GM23338 (cell line): Measurements from ENCODE around the gene TOP2A.

Source experiments
- CREB1 ChIP-seq: fragments of 250-450 bp; sonication (Bioruptor Pico); IDR thresholded peaks from 2 replicates; pipeline ENCODE4 v1.5.0; 2020; ENCODE audit warnings: low read depth, mild to moderate bottlenecking, moderate library complexity
- EZH2 ChIP-seq: fragments of 200-600 bp; sonication (generic); IDR thresholded peaks from one replicate; pipeline ENCODE4 v1.8.0; 2017; ENCODE audit warnings: antibody characterized with exemption, mild to moderate bottlenecking, low read depth; ENCODE audit not compliant: unreplicated experiment
- EZH2phosphoT487 ChIP-seq: fragments of 200-600 bp; sonication (generic); IDR thresholded peaks from one replicate; pipeline ENCODE4 v1.8.1; 2018; ENCODE audit warnings: antibody characterized with exemption; ENCODE audit not compliant: unreplicated experiment
- JUNB ChIP-seq: IDR thresholded peaks from one replicate; pipeline ENCODE4 v1.6.1; 2016; ENCODE audit warnings: antibody characterized with exemption; ENCODE audit not compliant: unreplicated experiment
- NANOG ChIP-seq: IDR thresholded peaks from 2 replicates; pipeline ENCODE4 v1.6.1; 2016; ENCODE audit warnings: antibody characterized with exemption, borderline replicate concordance
- POLR2AphosphoS5 ChIP-seq: IDR thresholded peaks from 2 replicates; pipeline ENCODE4 v1.6.1; 2016; ENCODE audit warnings: antibody characterized with exemption, low read depth
- STAT1 ChIP-seq: IDR thresholded peaks from one replicate; pipeline ENCODE4 v1.6.1; 2016; ENCODE audit warnings: antibody characterized with exemption; ENCODE audit not compliant: unreplicated experiment
- ZNF114 ChIP-seq: fragments of 250-450 bp; sonication (Bioruptor Pico); IDR thresholded peaks from 2 replicates; pipeline ENCODE4 v1.5.0; 2020; ENCODE audit warnings: mild to moderate bottlenecking, moderate library complexity
- ZNF331 ChIP-seq: fragments of 250-450 bp; sonication (Bioruptor Pico); IDR thresholded peaks from 2 replicates; pipeline ENCODE4 v1.5.0; 2020; ENCODE audit warnings: low read depth, mild to moderate bottlenecking, moderate library complexity
- TF ChIP-seq, protein P1 (sequence below), 2 experiments: fragments of 200-600 bp in 1 of 2; sonication (generic) in 1 of 2; conservative IDR thresholded peaks; 2 replicates each; pipeline versions ENCODE4 v1.5.1 to v1.6.1; 2016 to 2017; ENCODE audit warnings: antibody characterized with exemption in 2 of 2, low read depth in 2 of 2, mild to moderate bottlenecking in 2 of 2, moderate library complexity in 1 of 2
- TF ChIP-seq, protein P2 (sequence below): IDR thresholded peaks from one replicate; pipeline ENCODE4 v1.6.1; 2018; ENCODE audit warnings: antibody characterized with exemption; ENCODE audit not compliant: unreplicated experiment
- TF ChIP-seq, protein P3 (sequence below): IDR thresholded peaks from 2 replicates; pipeline ENCODE4 v1.6.1; 2016; ENCODE audit warnings: antibody characterized with exemption

DNA sequence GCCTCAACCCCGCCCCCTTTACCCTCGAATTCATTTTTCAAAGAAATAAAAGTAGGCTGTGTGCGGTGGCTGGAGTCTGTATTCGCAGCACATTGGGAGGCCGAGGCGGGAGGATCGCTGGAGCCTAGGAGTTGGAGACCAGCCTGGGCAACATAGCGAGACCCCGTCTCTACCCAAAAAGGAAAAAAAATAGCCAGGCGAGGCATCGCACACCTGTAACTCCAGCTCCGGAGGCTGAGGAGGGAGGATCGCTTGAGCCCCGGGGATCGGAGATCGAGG, 671 bp upstream of the TOP2A start:
- TF ChIP-seq EZH2, result no peak
- TF ChIP-seq, protein P1, sequence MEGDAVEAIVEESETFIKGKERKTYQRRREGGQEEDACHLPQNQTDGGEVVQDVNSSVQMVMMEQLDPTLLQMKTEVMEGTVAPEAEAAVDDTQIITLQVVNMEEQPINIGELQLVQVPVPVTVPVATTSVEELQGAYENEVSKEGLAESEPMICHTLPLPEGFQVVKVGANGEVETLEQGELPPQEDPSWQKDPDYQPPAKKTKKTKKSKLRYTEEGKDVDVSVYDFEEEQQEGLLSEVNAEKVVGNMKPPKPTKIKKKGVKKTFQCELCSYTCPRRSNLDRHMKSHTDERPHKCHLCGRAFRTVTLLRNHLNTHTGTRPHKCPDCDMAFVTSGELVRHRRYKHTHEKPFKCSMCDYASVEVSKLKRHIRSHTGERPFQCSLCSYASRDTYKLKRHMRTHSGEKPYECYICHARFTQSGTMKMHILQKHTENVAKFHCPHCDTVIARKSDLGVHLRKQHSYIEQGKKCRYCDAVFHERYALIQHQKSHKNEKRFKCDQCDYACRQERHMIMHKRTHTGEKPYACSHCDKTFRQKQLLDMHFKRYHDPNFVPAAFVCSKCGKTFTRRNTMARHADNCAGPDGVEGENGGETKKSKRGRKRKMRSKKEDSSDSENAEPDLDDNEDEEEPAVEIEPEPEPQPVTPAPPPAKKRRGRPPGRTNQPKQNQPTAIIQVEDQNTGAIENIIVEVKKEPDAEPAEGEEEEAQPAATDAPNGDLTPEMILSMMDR (conservative IDR thresholded peaks at IDR 0.05; ENCODE audit: low read depth in 2 of 2), result no peak
- no peak for TF ChIP-seq EZH2phosphoT487
- no peak for TF ChIP-seq ZNF331
- no peak for TF ChIP-seq CREB1 (CRISPR knock-in tag)
- TF ChIP-seq, protein P2, sequence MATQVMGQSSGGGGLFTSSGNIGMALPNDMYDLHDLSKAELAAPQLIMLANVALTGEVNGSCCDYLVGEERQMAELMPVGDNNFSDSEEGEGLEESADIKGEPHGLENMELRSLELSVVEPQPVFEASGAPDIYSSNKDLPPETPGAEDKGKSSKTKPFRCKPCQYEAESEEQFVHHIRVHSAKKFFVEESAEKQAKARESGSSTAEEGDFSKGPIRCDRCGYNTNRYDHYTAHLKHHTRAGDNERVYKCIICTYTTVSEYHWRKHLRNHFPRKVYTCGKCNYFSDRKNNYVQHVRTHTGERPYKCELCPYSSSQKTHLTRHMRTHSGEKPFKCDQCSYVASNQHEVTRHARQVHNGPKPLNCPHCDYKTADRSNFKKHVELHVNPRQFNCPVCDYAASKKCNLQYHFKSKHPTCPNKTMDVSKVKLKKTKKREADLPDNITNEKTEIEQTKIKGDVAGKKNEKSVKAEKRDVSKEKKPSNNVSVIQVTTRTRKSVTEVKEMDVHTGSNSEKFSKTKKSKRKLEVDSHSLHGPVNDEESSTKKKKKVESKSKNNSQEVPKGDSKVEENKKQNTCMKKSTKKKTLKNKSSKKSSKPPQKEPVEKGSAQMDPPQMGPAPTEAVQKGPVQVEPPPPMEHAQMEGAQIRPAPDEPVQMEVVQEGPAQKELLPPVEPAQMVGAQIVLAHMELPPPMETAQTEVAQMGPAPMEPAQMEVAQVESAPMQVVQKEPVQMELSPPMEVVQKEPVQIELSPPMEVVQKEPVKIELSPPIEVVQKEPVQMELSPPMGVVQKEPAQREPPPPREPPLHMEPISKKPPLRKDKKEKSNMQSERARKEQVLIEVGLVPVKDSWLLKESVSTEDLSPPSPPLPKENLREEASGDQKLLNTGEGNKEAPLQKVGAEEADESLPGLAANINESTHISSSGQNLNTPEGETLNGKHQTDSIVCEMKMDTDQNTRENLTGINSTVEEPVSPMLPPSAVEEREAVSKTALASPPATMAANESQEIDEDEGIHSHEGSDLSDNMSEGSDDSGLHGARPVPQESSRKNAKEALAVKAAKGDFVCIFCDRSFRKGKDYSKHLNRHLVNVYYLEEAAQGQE, result no peak
- TF ChIP-seq POLR2AphosphoS5, result no peak
- TF ChIP-seq ZNF114, result no peak
- TF ChIP-seq JUNB, result no peak
- no peak for TF ChIP-seq STAT1
- TF ChIP-seq, protein P3, sequence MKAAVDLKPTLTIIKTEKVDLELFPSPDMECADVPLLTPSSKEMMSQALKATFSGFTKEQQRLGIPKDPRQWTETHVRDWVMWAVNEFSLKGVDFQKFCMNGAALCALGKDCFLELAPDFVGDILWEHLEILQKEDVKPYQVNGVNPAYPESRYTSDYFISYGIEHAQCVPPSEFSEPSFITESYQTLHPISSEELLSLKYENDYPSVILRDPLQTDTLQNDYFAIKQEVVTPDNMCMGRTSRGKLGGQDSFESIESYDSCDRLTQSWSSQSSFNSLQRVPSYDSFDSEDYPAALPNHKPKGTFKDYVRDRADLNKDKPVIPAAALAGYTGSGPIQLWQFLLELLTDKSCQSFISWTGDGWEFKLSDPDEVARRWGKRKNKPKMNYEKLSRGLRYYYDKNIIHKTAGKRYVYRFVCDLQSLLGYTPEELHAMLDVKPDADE, result no peak
- no peak for TF ChIP-seq NANOG
